Renal pelvis (tissue), 12 donors: Measurements from ENCODE around the gene SLC7A11. TPM values are rescaled to one million over a fixed set of nuclear protein-coding genes. Genes with fewer than 3 reads are reported as not detected.

ENCODE experiments used
- DNase-seq: peaks from one replicate; pipeline ENCODE4 v3.0.0-alpha.2; 2013
- long read RNA-seq, 16 experiments: transcript quantifications; one replicate each; lab custom pipeline, GENCODE V29; 2026
- polyA plus RNA-seq, 3 donors: library from polyadenylated mRNA; unstranded; fragments of 120-200 nt; gene quantifications; one replicate each; pipeline ENCODE4 v1.2.1, GENCODE V29; 2013; ENCODE audit not compliant: insufficient read length in 3 of 3

SLC7A11 gene
- polyA plus RNA-seq = 1 to 10 TPM; 1.8 to 2.1 (median 1.8) TPM
- long read RNA-seq, donor 1 = 0 reads
- long read RNA-seq, donor 2 = 0 reads
- long read RNA-seq, donor 3 = 0 reads
- long read RNA-seq, donor 4 = 0 reads
- long read RNA-seq, donor 5 = 0 reads
- long read RNA-seq, donor 6 = 0 reads
- long read RNA-seq, donor 7 = 0 reads
- long read RNA-seq, donor 8 = 0 reads
- long read RNA-seq, donor 9 = 0 reads
- long read RNA-seq, donor 10 = 0 reads
- long read RNA-seq, donor 11 = 0 reads
- long read RNA-seq, donor 12 = 0 reads
- long read RNA-seq, donor 13 = 0 reads
- long read RNA-seq, donor 14 = 0 reads
- long read RNA-seq, donor 15 = 0 reads
- long read RNA-seq, donor 16 = 0 reads

DNA sequence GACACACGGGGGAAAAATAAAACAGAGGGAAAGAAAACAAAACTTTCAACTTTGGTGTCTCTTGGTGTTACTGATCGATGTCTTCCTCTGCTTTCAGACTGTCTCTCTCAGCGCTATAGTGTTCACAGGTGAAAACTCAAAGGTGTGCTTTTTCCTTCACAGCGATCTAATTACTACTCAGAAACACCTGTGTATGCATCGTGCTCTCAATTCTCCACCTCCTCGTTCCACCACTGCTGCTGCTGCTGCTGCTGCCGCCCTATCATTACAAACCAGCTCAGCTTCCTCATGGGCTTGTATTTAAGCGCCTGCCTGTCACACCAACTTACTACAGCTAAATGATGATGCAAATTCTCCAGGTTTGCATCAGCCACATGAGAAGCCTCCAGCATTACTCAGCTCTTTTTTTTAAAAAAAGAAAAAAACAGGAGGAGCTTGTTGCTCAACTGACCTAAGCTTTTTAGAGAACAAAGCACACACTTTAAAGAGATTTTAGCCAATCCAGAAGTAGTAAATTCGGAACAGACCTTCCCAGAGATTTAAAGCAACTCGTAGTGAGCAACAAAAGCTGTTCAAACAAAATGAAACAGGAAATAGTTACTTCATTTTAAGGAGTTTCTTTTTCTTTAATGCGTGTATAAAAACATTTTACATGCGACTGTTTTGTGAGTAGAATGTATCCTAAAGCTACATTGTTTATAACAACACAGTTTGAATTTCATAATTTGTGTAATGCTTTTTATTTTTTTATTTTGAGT, at the start of gene SLC7A11:
Gene SLC7A11, minus strand, starts transcription at position 274 of the 758 bp plus-strand sequence. CDS start 280 bp downstream, outside the sequence.
- peak; percentile 86 for DNase-seq

DNA sequence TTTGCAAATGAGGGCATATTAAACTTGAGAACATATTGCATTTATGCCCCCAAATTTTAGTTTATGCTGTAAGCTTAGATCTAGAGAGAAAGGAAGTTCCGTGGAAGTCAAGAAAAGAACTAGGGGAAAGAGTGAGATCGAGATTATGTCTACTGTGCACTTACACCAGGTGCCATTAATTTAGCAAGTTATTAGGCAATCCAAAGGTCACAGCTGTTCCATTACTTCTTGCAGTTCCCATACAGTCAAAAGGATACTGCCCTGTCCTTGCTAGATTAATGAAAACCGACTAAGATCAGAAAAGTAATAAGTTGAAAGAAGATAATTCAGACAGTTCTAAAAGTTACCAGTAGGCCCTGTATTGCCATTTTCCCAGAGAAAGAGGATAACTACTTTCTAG, 49.3 kb upstream of the SLC7A11 start:
- DNase-seq = no peak

DNA sequence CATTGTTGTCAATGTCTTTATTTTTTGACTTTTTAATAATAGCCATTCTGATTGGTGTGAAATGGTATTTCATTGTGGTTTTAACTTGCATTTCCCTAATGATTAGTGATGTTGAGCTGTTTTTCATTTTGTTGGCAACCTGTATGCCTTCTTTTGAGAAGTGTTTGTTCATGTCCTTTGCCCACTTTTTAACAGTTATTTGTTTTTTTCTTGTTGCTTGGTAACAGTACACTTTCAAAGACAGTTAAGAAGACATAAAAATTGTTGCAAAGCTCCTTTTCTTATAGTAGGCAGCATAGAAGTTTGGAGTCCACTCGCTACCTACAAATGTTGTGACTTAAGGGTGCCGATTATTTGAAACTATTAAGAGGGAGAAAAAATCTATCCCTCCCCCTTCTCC, 48.7 kb upstream of the SLC7A11 start:
- no peak for DNase-seq

DNA sequence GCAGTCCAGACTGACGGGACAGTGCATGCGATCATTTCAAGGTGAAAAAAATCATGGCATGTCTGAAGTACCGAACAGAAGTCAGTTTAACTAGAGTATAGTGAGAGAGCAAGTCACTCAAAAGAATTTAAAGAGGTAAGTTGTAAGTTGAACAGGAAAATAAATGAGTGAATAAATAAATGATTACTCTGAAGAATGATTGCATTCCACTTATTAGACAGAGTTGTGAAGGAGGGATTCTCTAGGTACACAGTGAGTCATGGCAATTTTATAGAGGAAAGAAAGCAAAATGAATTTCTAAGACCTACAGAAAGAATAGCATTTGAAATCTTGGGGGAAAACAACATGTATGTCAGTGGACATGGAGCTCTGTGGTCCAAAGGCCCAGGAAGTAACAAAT, 37.1 kb upstream of the SLC7A11 start:
- DNase-seq = no peak

DNA sequence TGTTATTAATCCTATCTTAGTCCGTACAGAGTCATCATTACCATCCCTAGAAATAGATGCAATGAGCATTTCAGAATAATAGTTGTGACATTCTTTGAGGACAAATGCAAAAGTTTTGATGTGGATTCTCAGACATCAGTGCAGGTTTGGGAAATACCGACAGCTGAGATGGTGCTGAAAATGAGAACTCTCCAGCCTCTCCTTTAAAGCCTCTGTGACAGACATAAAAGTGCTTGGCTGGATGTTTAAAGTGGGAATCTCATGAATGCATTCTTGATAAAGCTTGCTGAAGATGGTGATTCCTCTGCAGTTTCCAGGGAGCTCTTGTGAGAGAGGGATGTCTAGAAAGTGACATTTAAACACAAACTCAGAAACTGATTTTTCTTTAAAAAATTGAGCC, 35.0 kb upstream of the SLC7A11 start:
- DNase-seq = no peak

DNA sequence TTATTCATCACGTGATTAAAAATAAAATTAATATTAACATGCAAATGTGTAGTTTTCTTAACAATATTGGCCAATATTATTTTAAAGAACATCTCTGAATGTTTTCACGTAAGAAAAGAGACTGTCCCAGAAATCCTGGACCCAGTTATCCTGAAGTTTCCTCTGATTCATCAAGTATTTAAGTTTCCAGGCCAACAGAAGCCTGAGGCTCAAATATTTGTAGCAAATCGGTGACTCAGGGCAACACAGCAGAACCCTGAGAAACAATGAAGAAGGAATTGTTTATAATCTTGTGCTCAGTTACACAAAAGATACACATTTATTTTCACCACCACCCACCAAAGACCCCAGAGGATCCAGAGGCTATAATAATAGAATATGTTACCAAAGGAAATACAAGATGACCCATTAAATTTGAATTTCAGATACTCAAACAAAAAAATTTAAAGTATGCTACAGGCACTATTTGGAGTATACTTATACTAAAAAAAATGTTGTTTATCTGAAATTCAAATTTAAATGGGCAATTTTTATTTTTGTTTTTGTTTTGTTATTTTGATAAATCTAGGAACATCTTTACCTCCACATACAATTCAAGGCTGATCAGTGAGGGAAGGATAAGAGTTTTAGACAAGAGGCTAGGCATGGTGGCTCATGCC, 33.9 kb upstream of the SLC7A11 start:
- DNase-seq = no peak

DNA sequence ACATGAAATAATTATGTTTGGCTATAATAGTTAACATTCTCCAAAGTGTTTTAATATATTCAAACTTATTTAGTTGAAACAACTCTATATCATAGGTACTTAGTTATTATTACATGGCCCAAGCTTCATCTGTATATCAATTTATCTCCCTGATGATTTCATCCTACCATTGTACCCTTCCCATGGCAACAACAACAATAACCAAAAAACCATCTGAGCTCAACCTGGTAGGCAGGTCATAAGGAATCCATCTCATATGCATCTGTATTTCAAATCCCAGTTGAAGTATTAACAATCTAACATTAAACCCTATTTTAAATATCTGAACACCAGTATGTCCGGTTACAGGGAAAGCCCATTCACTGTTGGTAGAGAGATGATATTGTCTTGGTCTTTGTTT, 33.1 kb upstream of the SLC7A11 start:
- DNase-seq = no peak

DNA sequence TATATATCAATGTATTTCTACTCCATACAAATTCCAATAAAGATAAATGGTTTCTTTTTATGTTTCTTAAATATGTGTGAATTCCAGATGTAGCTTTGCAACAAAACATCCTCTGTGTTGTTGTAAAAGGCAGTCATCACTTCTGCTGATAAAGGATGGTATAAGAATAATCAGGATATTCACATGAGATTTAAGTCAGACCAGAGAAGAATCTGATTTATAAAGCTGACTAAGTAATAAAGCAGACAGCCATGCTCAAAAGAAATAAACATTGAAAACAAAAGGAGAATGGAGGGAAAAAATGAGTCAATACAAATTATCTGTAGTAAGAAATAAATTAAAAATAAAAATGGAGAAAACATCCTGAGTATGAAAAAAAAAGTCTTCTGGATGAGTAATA, 27.0 kb upstream of the SLC7A11 start:
- DNase-seq = no peak

DNA sequence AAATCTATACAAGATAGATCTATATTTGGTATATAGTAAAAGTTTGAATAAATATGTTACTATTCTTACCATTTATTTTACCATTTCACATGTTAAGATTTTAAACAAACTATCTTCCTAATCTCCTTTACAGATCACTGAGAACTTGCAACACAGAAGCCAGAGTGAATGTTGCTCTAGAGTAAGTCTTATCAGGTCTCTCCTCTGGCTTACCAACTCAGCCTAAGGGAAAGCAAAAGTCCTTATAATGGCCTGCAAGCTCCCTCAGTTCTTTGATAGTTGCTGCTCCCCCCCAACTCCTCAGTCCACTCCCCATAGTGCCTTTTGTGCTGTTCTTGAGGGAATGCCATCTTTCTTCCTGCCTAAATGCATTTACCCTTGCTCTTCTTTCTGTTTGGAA, 25.7 kb upstream of the SLC7A11 start:
- DNase-seq = no peak

DNA sequence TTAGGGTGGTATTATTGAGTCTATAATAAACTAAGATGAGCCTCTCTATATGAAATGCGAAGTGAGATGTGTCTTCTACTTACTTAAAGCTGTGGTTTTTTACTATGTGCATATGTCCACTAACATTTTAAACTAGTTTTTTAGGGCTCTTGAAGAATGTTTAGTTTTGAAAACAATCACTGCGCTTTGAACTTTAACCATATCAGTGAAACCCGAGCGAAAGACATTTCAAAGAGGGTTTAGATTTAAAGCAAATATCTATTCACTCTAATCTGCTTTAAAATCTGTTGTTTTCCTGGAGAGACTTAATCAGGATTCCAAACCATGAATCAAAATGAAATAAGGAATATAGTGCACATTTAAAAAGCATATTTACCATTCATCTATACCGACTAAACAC, 24.8 kb upstream of the SLC7A11 start:
- DNase-seq = no peak

DNA sequence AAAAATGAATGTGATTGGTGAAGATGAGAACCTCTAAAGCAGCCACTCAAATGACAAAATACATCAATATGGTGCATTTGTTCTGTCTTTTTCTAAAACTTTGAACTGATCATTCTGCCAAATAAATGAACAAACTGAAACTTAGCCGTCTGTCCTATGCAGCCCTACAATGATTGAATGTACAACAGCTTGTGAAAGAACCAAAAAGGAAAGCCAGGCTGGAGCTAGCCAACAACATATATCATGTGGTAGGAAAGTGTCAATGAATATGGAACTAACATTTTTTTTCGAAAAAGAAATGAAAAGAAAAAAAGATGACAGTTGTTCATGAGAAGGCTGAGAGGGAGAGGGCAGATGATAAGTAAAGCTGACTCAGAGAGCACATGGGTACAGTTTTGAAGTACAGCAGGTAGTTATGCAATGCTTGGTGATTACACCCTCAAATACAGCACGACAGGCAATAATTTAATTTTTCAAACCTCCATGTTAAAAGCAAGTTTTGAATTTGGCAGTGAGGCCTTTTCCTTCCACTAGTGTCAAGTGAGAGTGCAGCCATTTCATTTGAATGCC, 21.2 kb upstream of the SLC7A11 start:
- no peak for DNase-seq

DNA sequence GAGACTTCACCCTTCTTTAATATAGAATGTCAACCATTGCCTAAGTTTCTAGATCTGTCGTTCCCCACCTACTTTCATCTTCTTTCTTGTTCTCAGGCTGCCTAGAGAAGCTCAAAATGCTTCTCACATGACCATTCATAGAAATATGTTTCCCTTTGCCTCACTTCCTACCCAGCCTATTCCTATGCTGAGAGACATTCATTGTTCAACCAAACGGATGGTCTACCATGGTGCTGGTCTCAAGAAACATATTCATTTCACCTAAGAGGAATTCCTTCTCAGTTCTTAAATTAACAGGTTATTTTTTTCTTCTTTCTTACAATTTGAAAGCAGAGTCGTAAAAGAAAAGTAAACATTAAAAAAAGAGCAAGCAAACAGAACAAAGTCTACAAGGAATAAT, 20.3 kb upstream of the SLC7A11 start:
- DNase-seq = no peak

DNA sequence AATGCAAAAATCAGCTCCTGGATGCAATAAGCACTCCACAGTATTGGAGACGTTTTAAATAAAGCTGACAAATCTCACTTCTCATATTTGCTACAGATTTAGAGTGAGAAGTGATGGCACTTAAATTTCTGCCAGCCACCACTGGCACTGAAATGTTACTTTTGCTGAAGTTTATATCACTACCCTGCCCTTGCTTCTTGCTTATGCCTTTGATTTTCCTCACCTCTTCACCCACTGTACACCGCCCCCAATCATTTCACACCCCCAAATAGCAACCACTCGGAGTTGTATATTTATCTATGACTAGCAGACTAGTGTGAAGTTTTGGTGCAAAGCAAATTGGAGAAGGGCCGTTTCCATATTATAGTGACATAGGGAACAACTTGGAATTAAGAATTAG, 19.9 kb upstream of the SLC7A11 start:
- DNase-seq = no peak

DNA sequence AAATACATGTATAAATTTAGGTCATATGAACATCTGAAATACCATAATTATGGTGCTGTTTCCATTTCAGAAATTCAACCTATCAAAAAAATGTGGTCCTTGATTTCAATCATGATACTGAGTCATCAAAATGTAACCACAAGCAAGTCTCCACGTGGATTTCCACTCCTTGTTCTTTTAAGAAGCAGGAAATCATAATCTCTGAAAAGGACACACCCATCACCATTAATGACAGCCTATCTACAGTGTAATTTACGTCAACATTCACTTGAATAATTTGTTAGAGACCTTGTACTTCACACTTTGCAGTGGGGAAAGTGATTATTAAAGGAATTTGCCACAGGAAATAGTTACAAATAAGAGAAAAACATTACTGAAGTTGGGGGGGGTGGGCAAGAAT, 17.7 kb upstream of the SLC7A11 start:
- DNase-seq = no peak

DNA sequence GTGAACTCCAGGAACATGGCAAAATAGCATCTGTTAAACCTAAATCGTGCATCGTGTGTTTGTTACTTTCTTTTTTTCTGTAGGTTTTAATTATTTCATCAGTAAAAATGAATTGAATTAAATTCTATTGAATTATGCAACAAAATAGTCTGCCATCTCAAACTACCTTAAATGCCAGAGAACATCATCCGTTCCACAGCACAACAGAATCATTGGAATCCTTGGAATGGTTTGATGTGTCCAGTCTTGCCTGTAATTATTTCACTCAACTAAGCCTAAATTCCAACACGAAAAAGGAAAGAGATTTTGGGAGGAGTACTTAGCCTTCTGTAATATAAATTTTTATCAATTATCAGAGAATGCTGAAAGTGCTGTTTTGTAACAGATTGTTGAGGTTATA, 17.1 kb upstream of the SLC7A11 start:
- DNase-seq = no peak

DNA sequence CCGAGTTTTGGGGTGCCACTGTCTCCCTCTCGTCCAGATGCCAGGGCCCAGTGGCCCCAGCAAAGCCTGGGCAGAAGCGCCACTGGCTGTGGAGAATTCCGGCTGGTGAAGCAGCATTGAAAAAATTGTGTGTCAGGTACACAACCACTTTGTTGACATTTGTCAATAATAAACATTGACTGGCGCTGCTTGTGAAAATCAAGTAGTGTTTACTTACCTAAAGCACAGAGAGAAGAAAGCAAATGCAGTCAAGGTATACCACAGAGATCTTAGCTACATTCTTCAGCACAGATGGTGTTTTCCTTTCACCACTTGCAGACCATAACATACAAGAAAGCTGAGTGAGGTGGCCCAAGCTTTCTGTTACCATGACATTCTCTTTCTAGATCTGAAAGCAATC, 14.5 kb upstream of the SLC7A11 start:
- DNase-seq = no peak

DNA sequence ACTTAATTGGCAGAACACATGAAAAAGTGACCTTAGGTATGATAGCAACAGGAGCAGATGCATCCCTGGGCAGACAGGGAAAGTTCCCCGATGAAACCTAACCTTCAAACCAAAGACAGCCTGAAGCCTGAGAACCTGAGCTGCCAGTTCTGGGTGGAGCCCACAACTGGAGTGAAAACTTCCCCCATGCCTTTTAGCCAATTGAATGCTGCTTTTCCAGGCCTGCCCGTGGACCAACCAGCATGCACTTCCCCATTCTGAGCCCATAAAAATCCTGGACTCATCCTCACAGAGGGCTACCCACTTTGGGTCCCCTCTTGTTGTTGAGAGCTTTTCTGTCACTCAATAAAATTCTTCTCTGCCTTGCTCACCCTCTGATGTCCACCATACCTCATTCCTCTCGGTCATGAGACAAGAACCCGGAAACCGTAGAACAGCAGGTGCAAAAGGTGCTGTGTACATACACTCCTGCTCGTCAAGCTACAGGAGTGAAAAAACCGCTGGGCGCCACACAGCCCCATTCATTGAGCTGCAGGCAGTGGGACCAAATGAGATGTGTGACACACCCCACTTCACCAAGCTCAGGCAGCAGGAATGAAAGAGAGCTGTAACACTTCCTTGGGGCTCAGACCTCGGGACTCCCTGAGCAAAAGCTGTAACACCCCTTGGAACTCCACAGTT, 13.9 kb upstream of the SLC7A11 start:
- DNase-seq = no peak

DNA sequence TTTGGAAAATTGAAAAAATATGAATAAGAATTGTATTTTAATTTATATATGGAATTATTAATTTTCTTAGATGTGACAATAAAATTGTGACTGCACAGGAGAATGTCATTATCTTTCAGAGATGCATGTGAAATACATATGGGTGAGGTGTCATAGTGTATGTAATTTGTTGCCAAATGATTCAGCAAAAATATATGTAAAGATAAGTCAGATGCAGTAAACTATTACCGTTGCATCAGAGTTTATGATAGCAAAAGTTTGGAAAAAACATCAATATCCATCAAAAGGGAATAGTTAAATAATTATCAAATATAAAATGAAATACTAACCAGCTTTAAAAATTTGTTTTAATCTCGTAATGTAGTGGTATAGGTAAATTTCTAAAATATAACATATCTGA, 10.4 kb upstream of the SLC7A11 start:
- DNase-seq = no peak

DNA sequence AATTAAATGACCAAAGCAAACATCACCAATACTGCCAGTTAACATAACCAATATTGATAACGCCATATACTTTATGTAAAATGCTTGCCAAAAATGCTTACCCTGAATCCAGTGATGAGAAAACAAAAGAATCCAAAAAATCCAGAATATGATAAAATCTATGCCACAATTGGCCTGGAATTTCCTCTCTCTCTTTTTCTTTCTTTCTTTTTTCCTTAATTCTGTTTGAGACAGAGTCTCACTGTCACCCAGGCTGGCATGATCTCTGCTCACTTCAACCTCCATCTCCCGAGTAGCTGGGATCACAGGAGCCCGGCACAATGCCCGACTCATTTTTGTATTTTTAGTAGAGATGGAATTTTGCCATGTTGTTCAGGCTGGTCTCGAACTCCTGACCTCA, 9.8 kb upstream of the SLC7A11 start:
- no peak for DNase-seq

DNA sequence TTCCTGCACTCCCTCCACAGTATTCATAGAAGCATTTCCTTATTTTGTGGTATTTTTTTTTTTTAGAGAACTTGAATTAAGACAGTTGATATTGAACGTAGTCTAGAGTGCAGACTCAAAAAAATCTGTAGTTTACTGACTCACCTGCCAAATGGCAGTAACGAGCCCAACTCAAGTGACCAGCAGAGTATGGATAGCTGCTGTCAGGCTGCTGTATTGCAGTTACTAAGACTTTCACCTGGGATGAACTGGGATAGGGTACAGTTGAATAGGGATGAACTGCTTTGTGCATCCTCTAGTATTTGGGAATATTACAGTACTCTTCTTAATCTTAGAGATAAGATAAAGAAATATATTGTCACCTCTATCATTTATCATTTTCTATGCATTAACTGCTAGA, 7.0 kb upstream of the SLC7A11 start:
- no peak for DNase-seq

DNA sequence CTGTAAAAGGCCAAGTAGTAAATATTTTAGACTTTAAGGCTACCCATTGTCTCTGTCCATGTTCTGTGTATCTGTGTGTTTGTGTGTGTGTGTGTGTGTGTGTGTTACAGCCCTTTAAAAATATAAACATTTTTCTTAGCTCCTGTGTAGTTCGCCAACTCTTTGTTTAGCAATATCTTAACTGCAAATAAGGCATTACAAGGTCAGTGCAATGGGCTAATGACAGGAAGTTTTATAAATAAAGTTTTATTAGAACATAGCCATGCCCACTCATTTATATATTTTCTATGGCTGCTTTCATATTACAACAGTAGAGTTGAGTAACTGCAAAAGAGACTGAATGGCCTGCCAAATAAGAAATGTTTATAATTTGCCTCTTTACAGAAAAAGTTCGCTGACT, 5.9 kb upstream of the SLC7A11 start:
- DNase-seq = no peak

DNA sequence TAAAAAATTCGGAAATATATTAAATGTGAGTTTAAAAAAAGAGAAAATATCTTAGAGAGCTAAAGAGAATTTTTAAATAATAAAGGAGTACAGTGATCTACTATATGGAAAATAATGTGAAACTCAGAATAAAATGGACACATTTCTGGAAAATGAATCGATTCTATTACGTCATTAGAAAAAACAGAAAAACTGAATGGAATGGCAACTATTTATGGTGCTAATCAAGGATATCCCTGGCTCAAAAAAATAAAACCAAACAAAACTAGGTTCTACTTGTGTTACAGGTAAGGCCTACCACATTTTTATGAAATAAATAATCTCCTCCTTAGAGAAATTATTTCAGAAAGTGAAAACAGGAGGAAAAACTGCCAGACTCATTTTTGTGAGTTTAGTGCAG, 5.5 kb upstream of the SLC7A11 start:
- DNase-seq = no peak
